GM12878 (cell line): ENCODE data around the gene LMAN1L. TPM values are rescaled to one million over a fixed set of nuclear protein-coding genes. Genes with fewer than 3 reads are reported as not detected.

ENCODE experiments used
- BCL11A ChIP-seq: IDR thresholded peaks from 2 replicates; pipeline ENCODE4 v1.6.1; 2011; ENCODE audit warnings: low read depth, low read length
- E2F8 ChIP-seq: fragments of 450-650 bp; IDR thresholded peaks from 2 replicates; pipeline ENCODE4 v1.6.1; 2018; ENCODE audit warnings: mild to moderate bottlenecking, low read depth, moderate library complexity; ENCODE audit not compliant: partially characterized antibody
- FOS ChIP-seq: IDR thresholded peaks from 3 replicates; pipeline ENCODE4 v1.6.1; 2011; ENCODE audit warnings: borderline replicate concordance; ENCODE audit not compliant: insufficient read length; ENCODE audit errors: extremely low read depth
- IKZF1 ChIP-seq: fragments of 450-650 bp; conservative IDR thresholded peaks from 2 replicates; pipeline ENCODE4 v1.6.1; 2017; ENCODE audit warnings: antibody characterized with exemption, mild to moderate bottlenecking
- MAX ChIP-seq: IDR thresholded peaks from 2 replicates; pipeline ENCODE4 v1.6.1; 2012; ENCODE audit warnings: low read depth, low read length, improper control_type of control experiment
- PAX5 ChIP-seq: IDR thresholded peaks from 2 replicates; pipeline ENCODE4 v1.6.1; 2011; ENCODE audit warnings: low read depth, low read length, borderline replicate concordance
- POLR2AphosphoS5 ChIP-seq: IDR thresholded peaks from 2 replicates; pipeline ENCODE4 v1.6.1; 2011; ENCODE audit warnings: mild to moderate bottlenecking, low read length, inconsistent platforms
- RAD51 ChIP-seq: fragments of 450-650 bp; IDR thresholded peaks from 2 replicates; pipeline ENCODE4 v1.6.1; 2016; ENCODE audit warnings: moderate library complexity, mild to moderate bottlenecking, inconsistent platforms
- REST ChIP-seq: IDR thresholded peaks from 2 replicates; pipeline ENCODE4 v1.6.1; 2012; ENCODE audit warnings: mild to moderate bottlenecking, low read depth, low read length
- SMAD1 ChIP-seq: fragments of 450-650 bp; IDR thresholded peaks from 2 replicates; pipeline ENCODE4 v1.6.1; 2018; ENCODE audit warnings: mild to moderate bottlenecking, low read depth; ENCODE audit not compliant: partially characterized antibody
- TAF1 ChIP-seq: IDR thresholded peaks from 2 replicates; pipeline ENCODE4 v1.6.1; 2011; ENCODE audit warnings: mild to moderate bottlenecking, low read depth, low read length, borderline replicate concordance
- TARDBP ChIP-seq: IDR thresholded peaks from 2 replicates; pipeline ENCODE4 v1.6.1; 2016; ENCODE audit warnings: borderline replicate concordance
- ZBTB40 ChIP-seq: fragments of 450-650 bp; IDR thresholded peaks from 2 replicates; pipeline ENCODE4 v1.6.1; 2016; ENCODE audit warnings: mild to moderate bottlenecking, moderate library complexity, borderline replicate concordance
- ZNF592 ChIP-seq: fragments of 450-650 bp; IDR thresholded peaks from 2 replicates; pipeline ENCODE4 v1.6.1; 2017; ENCODE audit warnings: mild to moderate bottlenecking, moderate library complexity
- polyA plus RNA-seq, 11 experiments: library from polyadenylated mRNA; depleted of rRNA in 4 of 11; unstranded in 6 of 11; stranded (reverse) in 5 of 11; fragments of >200 nt; fragmentation: Nextera tagmentation in 4 of 11; fragmentation: Illumina TruSeq in 1 of 11; extraction: Ambion mirVana in 4 of 11; extraction: Trizol in 1 of 11; gene quantifications; 1 replicate in 1 of 11; 2 replicates in 10 of 11; pipeline versions ENCODE4 v1.2.1 to v1.2.3, GENCODE V29; 2011 to 2016; ENCODE audit warnings: inconsistent platforms in 2 of 11, missing spikeins in 2 of 11, low read depth in 1 of 11
- total RNA-seq, 4 experiments: library from RNA; depleted of rRNA in 3 of 4; stranded (reverse); fragments of >200 nt in 3 of 4; fragmentation: Illumina TruSeq in 1 of 4; extraction: Trizol in 1 of 4; gene quantifications; 2 replicates each; pipeline versions ENCODE4 v1.2.1 to v1.2.3, GENCODE V29; 2013 to 2021

The LMAN1L gene
- total and polyA plus RNA-seq, 10 of the 15 experiments (the other 5 are each of a cell fraction or from before 2014, with no cell fraction given): not detected

GRCh38 chr15:74783072-74783807, 29.4 kb upstream of the LMAN1L start (continued):
- TF ChIP-seq ZBTB40: no peak; the same call in 1 of the 2 replicates
- no peak for TF ChIP-seq BCL11A
- TF ChIP-seq PAX5: no peak
- peak; percentile 35; the same call in 1 of the 2 replicates for TF ChIP-seq RAD51
- TF ChIP-seq MAX: peak; percentile 69
- no peak for TF ChIP-seq SMAD1
- TF ChIP-seq FOS: no peak
- peak; percentile 37; the same call in 1 of the 2 replicates for TF ChIP-seq POLR2AphosphoS5
- TF ChIP-seq IKZF1: peak; percentile 79
- TF ChIP-seq TARDBP: no peak
- no peak for TF ChIP-seq ZNF592
- peak; percentile 16; the same call in 1 of the 2 replicates for TF ChIP-seq TAF1
- TF ChIP-seq REST: no peak
- TF ChIP-seq E2F8: no peak
